RCC 7860 (cell line): ENCODE data around the gene TSN.
A peak's percentile ranks its signal among the peaks of the same experiment; 100 is the strongest.
"Not testable (repeated sequence)": the region's sequence is repeated elsewhere in the genome, so short reads cannot be mapped to it uniquely, and the experiment has no call there.

Source experiments
- DNase-seq: peaks from one replicate; pipeline ENCODE4 v3.0.0-alpha.2; 2015; ENCODE audit warnings: low spot score
- FAIRE-seq: peaks from 2 replicates; lab custom pipeline; 2012; peaks lifted over from hg19 to GRCh38; lab: Jason Lieb, UNC

The TSN gene

GRCh38 chr2:121755237-121756111 is at the start of gene TSN:
Gene TSN (plus strand): TSS chr2:121755651. CDS start chr2:121755780, 129 bp downstream.
- FAIRE-seq (peak; percentile 8), DNase-seq (peak; percentile 92)

GRCh38 chr2:121705958-121706357 is 49.5 kb upstream of the TSN start:
- no peak for DNase-seq
- FAIRE-seq, result no peak

GRCh38 chr2:121707344-121707919 is 48.0 kb upstream of the TSN start:
- FAIRE-seq (peak; percentile 83), DNase-seq (peak; percentile 78)

- DNase-seq, result peak; percentile 76
Observed at GRCh38 chr2:121707920-121708361, 47.5 kb upstream of the TSN start.

GRCh38 chr2:121709776-121710469 is 45.5 kb upstream of the TSN start:
- FAIRE-seq (no peak), DNase-seq (peak; percentile 23)

More at GRCh38 chr2:121707920-121708361, 47.5 kb upstream of the TSN start:
- peak; percentile 78 for FAIRE-seq

GRCh38 chr2:121710470-121711170 is 44.8 kb upstream of the TSN start:
- DNase-seq (no peak), FAIRE-seq (no peak)

GRCh38 chr2:121711481-121711880 is 44.0 kb upstream of the TSN start:
- not testable (repeated sequence) for DNase-seq, FAIRE-seq

GRCh38 chr2:121716126-121716525 is 39.3 kb upstream of the TSN start:
- DNase-seq (no peak), FAIRE-seq (no peak)

GRCh38 chr2:121717529-121717928 is 37.9 kb upstream of the TSN start:
- FAIRE-seq (no peak), DNase-seq (no peak)

GRCh38 chr2:121721926-121722325 is 33.5 kb upstream of the TSN start:
- DNase-seq, result peak; percentile 89

GRCh38 chr2:121722479-121722878 is 33.0 kb upstream of the TSN start:
- FAIRE-seq (peak; percentile 76), DNase-seq (peak; percentile 83)

More at GRCh38 chr2:121721926-121722325, 33.5 kb upstream of the TSN start:
- FAIRE-seq, result peak; percentile 56

- FAIRE-seq (no peak), DNase-seq (no peak)
Observed at GRCh38 chr2:121723316-121723715, 32.1 kb upstream of the TSN start.

GRCh38 chr2:121727332-121727731 is 28.1 kb upstream of the TSN start:
- no peak for FAIRE-seq
- DNase-seq, result no peak

GRCh38 chr2:121727950-121728349 is 27.5 kb upstream of the TSN start:
- FAIRE-seq (no peak), DNase-seq (no peak)

- no peak for DNase-seq
- FAIRE-seq, result no peak
Observed at GRCh38 chr2:121731366-121731765, 24.1 kb upstream of the TSN start.

GRCh38 chr2:121734544-121734943 is 20.9 kb upstream of the TSN start:
- not testable (repeated sequence) for DNase-seq, FAIRE-seq

- DNase-seq (no peak), FAIRE-seq (no peak)
Observed at GRCh38 chr2:121735518-121736074, 19.9 kb upstream of the TSN start.

GRCh38 chr2:121736140-121736461 is 19.4 kb upstream of the TSN start:
- no peak for DNase-seq
- FAIRE-seq, result no peak

GRCh38 chr2:121736462-121737336 is 18.8 kb upstream of the TSN start, which contains the start of gene NIFK:
Gene NIFK (minus strand): TSS chr2:121736875. CDS start chr2:121736850, 25 bp downstream.
- FAIRE-seq, result no peak
- peak; percentile 94 for DNase-seq
